OCI-LY7 (cell line): Measurements from ENCODE around the gene PLEKHG4B. TPM values are rescaled to one million over a fixed set of nuclear protein-coding genes. Genes with fewer than 3 reads are reported as not detected.

ENCODE experiments used
- BruUV-seq: library from RNA; stranded (reverse); fragments of 400-500 nt; replicated peaks from 2 replicates; lab custom pipeline; 2021; lab: Mats Ljungman, UMichigan
- CTCF ChIA-PET: fragments of 300-600 bp; sonication (Branson Sonifier 250); formaldehyde crosslinking; loops from one replicate; lab custom pipeline; 2022; ENCODE audit warnings: antibody characterized with exemption; ENCODE audit not compliant: unreplicated experiment; lab: Charles Lee
- POLR2A ChIA-PET: fragments of 300-600 bp; sonication (Branson Sonifier 250); formaldehyde crosslinking; loops from one replicate; lab custom pipeline; 2022; ENCODE audit warnings: antibody characterized with exemption; lab: Charles Lee
- DNase-seq: peaks from one replicate; pipeline ENCODE4 v3.0.0-alpha.2; 2015; ENCODE audit warnings: low spot score
- H2AFZ ChIP-seq: fragments of 200-600 bp; sonication (generic), shearing (Covaris generic); 2 replicates; pipeline ENCODE4 v1.6.1; 2014; ENCODE audit warnings: mild to moderate bottlenecking, antibody characterized with exemption, low read length, moderate library complexity
- H3K27ac ChIP-seq: fragments of 200-600 bp; sonication (generic); 2 replicates; pipeline ENCODE4 v1.5.1; 2014; ENCODE audit warnings: mixed run types, low read depth, mild to moderate bottlenecking, moderate library complexity, low read length, inconsistent platforms; ENCODE audit not compliant: poor library complexity, severe bottlenecking
- H3K36me3 ChIP-seq: fragments of 200-600 bp; sonication (generic); 2 replicates; pipeline ENCODE4 v1.6.1; 2014; ENCODE audit warnings: mild to moderate bottlenecking, antibody characterized with exemption, low read length, moderate library complexity, mixed read lengths; ENCODE audit not compliant: insufficient read depth
- H3K4me1 ChIP-seq: fragments of 200-600 bp; sonication (generic); 2 replicates; pipeline ENCODE4 v1.5.1; 2014; ENCODE audit warnings: mild to moderate bottlenecking, low read length; ENCODE audit not compliant: insufficient read depth, poor library complexity, severe bottlenecking
- H3K4me2 ChIP-seq: fragments of 200-600 bp; sonication (generic); 2 replicates; pipeline ENCODE4 v1.6.1; 2014; ENCODE audit warnings: mild to moderate bottlenecking, low read length
- H3K4me3 ChIP-seq: fragments of 200-600 bp; sonication (generic); 2 replicates; pipeline ENCODE4 v1.5.1; 2014; ENCODE audit warnings: mild to moderate bottlenecking, low read depth, low read length; ENCODE audit not compliant: poor library complexity, severe bottlenecking
- H3K79me2 ChIP-seq: fragments of 200-600 bp; sonication (generic); 2 replicates; pipeline ENCODE4 v1.6.1; 2016; ENCODE audit warnings: low read depth, mild to moderate bottlenecking, low read length, moderate library complexity, mixed read lengths; ENCODE audit not compliant: insufficient read depth
- H3K9me2 ChIP-seq: fragments of 200-600 bp; sonication (generic); 2 replicates; pipeline ENCODE4 v1.6.1; 2016; ENCODE audit warnings: mild to moderate bottlenecking, low read length, mixed read lengths; ENCODE audit not compliant: insufficient read depth
- H3K9me3 ChIP-seq: fragments of 200-600 bp; sonication (generic); 2 replicates; pipeline ENCODE4 v1.6.1; 2014; ENCODE audit warnings: mild to moderate bottlenecking, mixed run types, low read length, mixed read lengths
- H4K20me1 ChIP-seq: fragments of 200-600 bp; sonication (generic); 2 replicates; pipeline ENCODE4 v1.6.1; 2014; ENCODE audit warnings: mild to moderate bottlenecking, antibody characterized with exemption, low read length, moderate library complexity, mixed read lengths; ENCODE audit not compliant: insufficient read depth
- CTCF ChIP-seq: fragments of 200-600 bp; sonication (generic); conservative IDR thresholded peaks from 2 replicates; pipeline ENCODE4 v1.5.1; 2014; ENCODE audit warnings: mild to moderate bottlenecking, antibody characterized with exemption, low read length, moderate library complexity, mixed read lengths
- EZH2phosphoT487 ChIP-seq: fragments of 200-600 bp; sonication (generic); IDR thresholded peaks from 2 replicates; pipeline ENCODE4 v1.6.1; 2018; ENCODE audit warnings: low read depth, borderline replicate concordance, mild to moderate bottlenecking, mixed run types, antibody characterized with exemption, low read length, moderate library complexity, mixed read lengths
- intact Hi-C: fragments of 100-400 bp; cut with micrococcal nuclease; formaldehyde crosslinking; loops from one replicate; pipeline ENCODE4 v1.10.0; 2022; ENCODE audit not compliant: unreplicated experiment
- total RNA-seq, 2 experiments: library from RNA; depleted of rRNA in 1 of 2; stranded (reverse); fragments of >200 nt in 1 of 2; shearing (Covaris generic) in 1 of 2; gene quantifications; 2 replicates each; pipeline ENCODE4 v1.2.3, GENCODE V29; 2014 to 2022

The PLEKHG4B gene
- total RNA-seq, 2 experiments from 2014 or later, result 0.30 to 0.41 TPM

DNA sequence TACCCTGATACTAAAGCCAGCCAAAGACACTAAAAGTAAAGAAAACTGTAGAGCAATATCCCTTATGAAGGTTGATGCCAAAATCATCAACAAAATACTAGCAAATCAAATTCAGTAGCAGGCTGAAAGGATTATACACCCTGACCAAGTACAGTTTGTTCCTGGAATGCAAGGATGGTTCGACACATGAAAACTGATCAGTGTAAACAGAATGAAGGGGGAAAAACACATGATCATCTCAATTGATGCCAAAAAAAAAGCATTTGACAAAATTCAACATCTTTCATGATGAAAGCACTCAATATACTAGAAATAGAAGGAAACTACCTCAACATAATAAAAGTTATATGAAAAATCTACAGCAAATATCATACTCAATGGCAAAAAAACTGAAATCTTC lies 55.8 kb downstream of the PLEKHG4B start:
- no peak overlapping the region for H3K4me2 ChIP-seq
- no peak overlapping the region for H3K4me3 ChIP-seq
- no TSS peak for BruUV-seq
- peaks cover 20% of the 10 kb centered on the region for H3K9me3 ChIP-seq
- no peaks in the 10 kb centered on the region for H3K4me1 ChIP-seq
- ChIA-PET POLR2A (no interaction called here), CTCF (no interaction called here)
- DNase-seq, result peak; percentile 5
- no peaks in the 10 kb centered on the region for H3K79me2 ChIP-seq
- H3K36me3 ChIP-seq, result no peaks in the 10 kb centered on the region
- H2AFZ ChIP-seq, result no peak overlapping the region
- no peaks in the 10 kb centered on the region for H4K20me1 ChIP-seq
- TF ChIP-seq CTCF (no peak), EZH2phosphoT487 (no peak)
- H3K27ac ChIP-seq, result no peak overlapping the region
- intact Hi-C loops, result no loop called here
- no peaks in the 10 kb centered on the region for H3K9me2 ChIP-seq

DNA sequence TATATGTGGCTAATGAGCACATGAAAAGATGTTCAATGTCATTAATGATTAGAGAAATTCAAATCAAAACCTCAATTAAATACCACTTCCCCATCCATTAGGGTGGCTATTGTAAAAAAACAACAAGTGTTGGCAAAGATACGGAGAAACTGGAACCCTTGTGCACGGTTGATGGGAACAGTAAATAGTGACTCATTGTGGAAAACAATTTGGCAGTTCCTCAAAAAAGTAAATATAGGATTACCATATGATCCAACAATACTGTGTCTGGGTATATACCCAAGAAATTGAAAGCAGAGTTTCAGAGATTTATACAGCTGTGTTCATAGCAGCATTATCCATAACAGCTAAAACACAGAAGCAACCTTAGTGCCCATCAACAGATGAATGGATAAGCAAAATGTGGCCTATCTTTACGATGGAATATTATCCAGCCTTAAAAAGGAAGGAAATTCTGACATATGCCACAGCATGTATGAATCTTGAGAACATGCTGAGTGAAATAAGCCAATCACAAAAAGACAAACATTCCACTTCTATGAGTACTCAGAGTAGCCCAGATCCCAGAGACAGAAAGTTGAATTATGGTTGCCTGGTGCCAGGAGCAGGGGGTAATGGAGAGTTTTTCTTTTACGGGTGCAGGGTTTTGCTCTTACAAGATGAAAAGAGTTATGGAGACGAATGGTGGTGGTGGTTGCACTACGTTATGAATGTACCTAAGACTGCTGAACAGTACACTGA lies 57.9 kb downstream of the PLEKHG4B start:
- H3K9me2 ChIP-seq, result no peaks in the 10 kb centered on the region
- H4K20me1 ChIP-seq, result no peaks in the 10 kb centered on the region
- no peak overlapping the region for H3K4me2 ChIP-seq
- H3K4me3 ChIP-seq, result no peak overlapping the region
- no peaks in the 10 kb centered on the region for H3K4me1 ChIP-seq
- no peak overlapping the region for H3K27ac ChIP-seq
- no peaks in the 10 kb centered on the region for H3K79me2 ChIP-seq
- H3K9me3 ChIP-seq, result peaks cover 20% of the 10 kb centered on the region
- no peak for DNase-seq
- H3K36me3 ChIP-seq, result no peaks in the 10 kb centered on the region
- no TSS peak for BruUV-seq
- H2AFZ ChIP-seq, result no peak overlapping the region
- TF ChIP-seq EZH2phosphoT487, result no peak
- no peak for TF ChIP-seq CTCF
- intact Hi-C loops, result no loop called here
- ChIA-PET CTCF (no interaction called here), POLR2A (no interaction called here)

GRCh38 chr5:150746-151145 lies 58.8 kb downstream of the PLEKHG4B start:
- no peak for TF ChIP-seq CTCF
- TF ChIP-seq EZH2phosphoT487, result no peak
- H4K20me1 ChIP-seq, result no peaks in the 10 kb centered on the region
- H3K27ac ChIP-seq, result no peak overlapping the region
- no peaks in the 10 kb centered on the region for H3K79me2 ChIP-seq
- no peak overlapping the region for H2AFZ ChIP-seq
- H3K36me3 ChIP-seq, result no peaks in the 10 kb centered on the region
- CTCF ChIA-PET, result no interaction called here
- no peak overlapping the region for H3K4me2 ChIP-seq
- POLR2A ChIA-PET, result no interaction called here
- peaks cover 20% of the 10 kb centered on the region for H3K9me3 ChIP-seq
- no peak overlapping the region for H3K4me3 ChIP-seq
- no peaks in the 10 kb centered on the region for H3K4me1 ChIP-seq
- intact Hi-C loops, result no loop called here
- DNase-seq, result no peak
- BruUV-seq, result no TSS peak
- H3K9me2 ChIP-seq, result no peaks in the 10 kb centered on the region
